GM19467 (cell line): Measurements from ENCODE around the gene OR10G4.
"Not testable (repeated sequence)": the region's sequence is repeated elsewhere in the genome, so short reads cannot be mapped to it uniquely, and the experiment has no call there.

ENCODE experiments used
- ATAC-seq: cut with Tn5 transposase; IDR thresholded peaks from one replicate; pipeline ENCODE4 v1.9.1; 2021; ENCODE audit warnings: mild to moderate bottlenecking, moderate library complexity; ENCODE audit not compliant: unreplicated experiment

OR10G4 gene

GRCh38 chr11:124012697-124013096 lies at the start of gene OR10G4:
Gene OR10G4 (plus strand): TSS chr11:124012997. CDS start chr11:124015575, 2,578 bp downstream.
- no peak for ATAC-seq

- no peak for ATAC-seq
These were observed 39.0 kb upstream of the OR10G4 start for GRCh38 chr11:123973816-123974215.

GRCh38 chr11:123976770-123977560 lies 35.8 kb upstream of the OR10G4 start:
- ATAC-seq, result no peak

GRCh38 chr11:123977731-123978347 lies 35.0 kb upstream of the OR10G4 start, which contains the start of gene OR10S1:
Gene OR10S1 (minus strand): TSS chr11:123977781. CDS start chr11:123977664, 117 bp downstream.
- ATAC-seq, result no peak

- no peak for ATAC-seq
These were observed 33.5 kb upstream of the OR10G4 start for GRCh38 chr11:123979311-123979710.

GRCh38 chr11:123995119-123995518 lies 17.7 kb upstream of the OR10G4 start, which contains the start of gene OR10G6:
Gene OR10G6 (minus strand): TSS chr11:123995161. CDS start chr11:123995161, 0 bp downstream.
- no peak for ATAC-seq

- ATAC-seq, result not testable (repeated sequence)
These were observed 3.0 kb downstream of the OR10G4 start for GRCh38 chr11:124015837-124016236.

- ATAC-seq, result no peak
These were observed 13.7 kb downstream of the OR10G4 start, which contains the start of gene OR10G8 for GRCh38 chr11:124026498-124026897. Gene OR10G8 (plus strand): TSS chr11:124026798. CDS start chr11:124029623, 2,825 bp downstream.

GRCh38 chr11:124036666-124037065 lies 23.9 kb downstream of the OR10G4 start:
- no peak for ATAC-seq

- no peak for ATAC-seq
These were observed 26.8 kb downstream of the OR10G4 start for GRCh38 chr11:124039557-124039956.

- no peak for ATAC-seq
These were observed 28.5 kb downstream of the OR10G4 start, which contains the start of gene OR10G7 for GRCh38 chr11:124041254-124041653. Gene OR10G7 (minus strand): TSS chr11:124041325. CDS start chr11:124039001, 2,324 bp downstream.

- ATAC-seq, result no peak
These were observed 30.6 kb downstream of the OR10G4 start for GRCh38 chr11:124043420-124043819.

GRCh38 chr11:124050748-124051147 lies 38.0 kb downstream of the OR10G4 start:
- no peak for ATAC-seq

- ATAC-seq, result no peak
These were observed 40.2 kb downstream of the OR10G4 start for GRCh38 chr11:124052966-124053365.
